NCI-H1105 (cell line): ENCODE data around the gene SERHL2.
"Not testable (repeated sequence)": the region's sequence is repeated elsewhere in the genome, so short reads cannot be mapped to it uniquely, and the experiment has no call there.

Experiments
- DNase-seq: peaks from one replicate; lab custom pipeline; 2025; lab: John Stamatoyannopoulos, UW

Gene SERHL2

DNA sequence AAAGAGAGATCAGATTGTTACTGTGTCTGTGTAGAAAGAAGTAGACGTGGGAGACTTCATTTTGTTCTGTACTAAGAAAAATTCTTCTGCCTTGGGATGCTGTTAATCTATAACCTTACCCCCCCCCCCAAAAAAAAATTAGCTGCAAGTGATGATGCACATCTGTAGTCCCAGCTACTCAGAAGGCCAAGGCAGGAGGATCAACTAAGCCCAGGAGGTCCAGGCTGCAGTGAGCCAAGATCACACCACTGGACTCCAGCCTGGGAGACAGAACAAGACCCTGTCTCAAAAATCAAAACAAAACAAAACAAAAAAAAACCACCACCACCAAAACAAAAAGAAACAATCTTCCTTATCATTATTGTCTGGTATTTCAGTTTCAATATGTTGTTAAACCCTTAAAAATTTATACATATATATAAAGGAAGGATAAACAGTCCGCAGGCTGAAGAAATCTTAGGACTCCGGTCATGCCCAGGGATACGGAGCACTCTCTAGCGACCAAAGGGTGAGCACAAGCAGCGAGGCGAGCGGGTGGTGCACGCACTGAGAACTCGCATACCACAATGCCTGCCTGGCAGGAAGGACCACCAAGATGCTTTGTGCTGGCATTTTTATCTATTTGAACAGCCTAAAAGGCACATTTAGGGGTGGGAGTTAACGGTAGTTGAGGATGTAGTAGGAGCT is 54.5 kb downstream of the SERHL2 start:
- no peak for DNase-seq

DNA sequence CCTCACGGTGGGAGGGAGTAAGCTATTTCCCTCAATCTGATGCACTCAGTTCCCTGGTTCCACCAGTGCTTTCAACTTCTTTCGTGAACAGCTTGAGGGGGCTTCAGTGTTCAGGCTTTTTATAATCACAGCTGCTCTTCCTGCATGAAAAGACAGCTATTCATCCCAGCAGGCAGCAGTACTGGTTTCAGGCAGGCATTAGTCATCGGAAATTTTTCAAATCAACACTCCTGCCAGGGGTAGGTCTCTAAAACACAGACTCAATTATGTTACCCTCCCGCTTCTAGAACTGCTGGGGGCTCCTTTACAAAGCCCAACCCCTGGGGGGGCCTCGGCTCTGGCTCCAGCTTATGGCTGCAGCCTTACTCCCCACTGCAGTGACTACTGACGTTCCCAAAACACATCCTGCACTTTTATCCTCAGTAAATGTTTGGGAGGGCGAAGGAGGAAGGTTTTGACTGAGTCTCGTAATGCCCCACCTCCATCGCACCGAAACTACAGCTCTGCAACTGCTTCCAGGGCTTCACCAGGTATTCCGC is 55.1 kb downstream of the SERHL2 start:
- DNase-seq: no peak

DNA sequence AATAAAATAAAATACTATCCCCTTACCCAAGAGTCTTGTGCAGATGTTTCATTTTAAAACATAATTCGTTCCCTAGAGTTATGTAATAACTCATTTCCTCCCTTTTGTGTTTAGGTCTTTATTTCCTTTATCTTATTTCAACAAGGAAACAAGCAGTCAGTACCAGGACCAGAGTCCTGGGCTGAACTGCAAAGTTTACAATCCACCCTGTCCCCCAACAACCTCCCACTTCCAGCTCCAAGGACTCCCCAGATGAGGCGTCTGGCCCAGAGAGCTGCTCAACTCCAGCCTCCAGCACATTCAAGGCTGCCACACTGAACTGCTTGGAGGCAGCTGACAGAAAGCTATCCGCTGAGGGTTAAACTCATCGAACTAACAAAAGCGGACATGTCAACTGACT is 56.4 kb downstream of the SERHL2 start:
- DNase-seq: no peak

DNA sequence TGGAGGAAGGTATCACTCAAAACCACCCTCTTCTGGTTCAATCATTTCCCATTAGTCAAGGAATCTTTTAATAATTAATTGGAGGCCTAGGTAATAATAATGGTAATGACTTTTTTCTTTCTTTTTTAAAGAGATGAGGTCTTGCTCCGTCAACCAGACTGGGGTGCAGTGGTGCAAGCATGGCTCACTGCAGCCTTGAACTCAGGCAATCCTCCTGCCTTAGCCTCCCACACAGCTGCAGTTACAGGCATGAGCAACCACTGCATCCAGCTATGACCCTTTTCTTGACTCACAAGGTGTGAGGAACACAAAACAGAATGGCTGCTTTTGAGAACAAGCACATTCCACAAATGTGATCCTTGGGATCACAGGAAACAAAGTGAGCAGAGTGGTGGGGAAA is 57.3 kb downstream of the SERHL2 start:
- no peak for DNase-seq

DNA sequence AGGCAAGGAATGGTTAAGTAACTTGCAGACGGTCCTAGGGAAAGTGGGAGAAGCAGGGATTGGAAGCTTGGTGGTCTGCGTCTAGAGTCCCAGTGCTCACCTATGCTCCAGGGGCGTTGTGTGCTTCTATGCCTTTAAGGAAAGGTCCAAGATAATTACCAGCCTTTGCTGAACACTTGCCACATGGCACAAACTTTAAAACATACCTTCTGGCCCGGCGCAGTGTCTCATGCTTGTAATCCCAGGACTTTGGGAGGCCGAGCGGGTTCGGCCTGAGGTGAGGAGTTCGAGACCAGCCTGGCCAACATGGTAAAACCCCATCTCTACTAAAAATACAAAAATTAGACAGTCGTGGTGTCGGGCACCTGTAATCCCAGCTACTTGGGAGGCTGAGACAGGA is 58.6 kb downstream of the SERHL2 start:
- DNase-seq: no peak

DNA sequence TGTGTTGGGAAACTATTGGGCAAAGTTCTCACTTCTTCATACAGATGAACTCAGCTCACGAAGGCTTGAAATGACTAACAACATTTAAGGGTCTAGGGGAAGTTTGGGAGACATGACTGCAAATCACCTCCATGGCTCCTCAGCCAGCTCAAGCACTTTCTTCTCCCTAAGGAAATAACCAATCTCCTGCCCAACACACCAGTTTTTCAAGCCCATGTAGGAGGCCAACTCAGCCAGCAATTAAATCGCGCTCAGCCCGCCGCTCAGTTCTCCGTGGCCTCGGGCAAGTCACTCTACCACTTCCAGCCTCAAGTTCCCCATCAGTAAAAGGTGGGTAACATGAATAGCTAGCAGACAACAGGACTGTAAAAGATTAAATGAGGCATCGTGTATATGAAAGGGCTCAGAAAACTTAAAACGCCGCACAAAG is 60.1 kb downstream of the SERHL2 start:
- DNase-seq: no peak

DNA sequence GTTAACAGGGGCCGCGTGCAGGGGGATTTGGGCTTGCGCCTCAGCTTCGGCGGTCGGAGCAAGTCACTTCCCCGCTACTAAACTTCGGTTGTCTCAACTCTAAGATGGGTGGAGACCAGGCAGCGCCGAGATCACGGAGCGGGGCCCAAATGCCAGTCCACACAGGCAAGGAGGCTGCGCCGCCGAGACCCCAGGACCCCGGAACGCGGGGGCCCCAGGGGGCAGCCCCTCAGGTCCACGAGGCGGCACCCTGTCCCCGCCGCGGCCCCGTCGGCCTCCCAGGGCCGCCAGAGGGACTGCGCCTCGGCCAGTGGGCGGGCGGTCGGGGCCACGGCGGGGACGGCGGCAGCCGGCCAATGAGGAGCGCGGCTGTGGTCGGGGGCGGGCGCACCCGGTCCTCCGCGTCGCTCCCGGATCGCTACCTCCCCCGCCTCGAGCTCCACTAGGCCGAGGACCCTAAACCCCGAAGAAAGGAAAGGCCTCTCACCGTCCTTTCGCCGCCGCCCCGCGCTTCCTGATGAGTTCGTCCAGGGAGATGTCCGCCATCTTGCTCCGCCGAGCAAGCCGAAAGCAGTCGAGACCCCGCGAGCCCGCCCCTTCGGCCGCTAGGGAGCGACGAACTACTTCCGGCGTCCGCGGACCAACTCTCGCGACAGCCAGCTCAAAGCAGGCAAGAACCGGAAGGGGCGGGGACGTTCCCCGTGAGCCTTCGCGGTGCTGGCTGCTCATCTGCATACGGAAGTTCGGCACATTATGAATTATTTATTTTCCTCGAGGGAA is 60.7 kb downstream of the SERHL2 start, which contains the start of gene POLDIP3:
Gene POLDIP3, minus strand, starts transcription at position 572 of the 780 bp plus-strand sequence. Its CDS starts 26 bp downstream, at position 546.
- DNase-seq: peak; percentile 95

DNA sequence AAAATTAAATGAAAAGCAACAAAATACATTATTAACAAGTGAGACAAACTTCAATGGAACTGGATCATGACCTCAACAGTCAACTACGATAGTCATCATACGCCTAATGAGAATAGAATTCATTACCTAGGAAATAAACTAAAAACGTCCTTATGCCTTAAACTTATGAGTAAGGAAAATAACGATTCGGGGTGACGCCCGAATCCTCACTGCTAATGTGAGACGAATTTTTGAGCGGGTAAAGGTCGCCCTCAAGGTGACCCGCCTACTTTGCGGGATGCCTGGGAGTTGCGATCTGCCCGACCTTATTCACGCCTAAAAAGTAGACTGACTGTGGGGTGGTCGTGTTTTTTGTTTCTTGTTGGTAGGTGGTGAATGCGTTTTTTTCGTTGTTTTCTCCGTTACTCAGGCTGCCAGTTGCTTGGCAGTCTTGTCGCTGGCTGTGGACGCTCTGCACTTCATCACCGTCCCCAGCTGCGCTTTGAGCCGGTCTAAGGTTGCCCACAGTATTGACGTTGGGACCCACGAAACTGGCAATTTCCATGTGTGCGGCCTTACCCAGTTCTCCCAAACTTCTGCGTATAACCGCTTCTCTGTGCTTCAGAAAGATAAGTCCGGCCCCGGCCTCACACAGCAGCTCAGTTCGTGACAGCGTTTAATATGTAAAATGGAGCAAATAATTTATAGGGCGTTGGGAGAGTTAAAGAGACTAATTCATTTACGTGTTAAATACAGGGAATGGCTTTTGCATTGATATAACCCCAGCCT is 61.5 kb downstream of the SERHL2 start:
- DNase-seq: peak; percentile 85

DNA sequence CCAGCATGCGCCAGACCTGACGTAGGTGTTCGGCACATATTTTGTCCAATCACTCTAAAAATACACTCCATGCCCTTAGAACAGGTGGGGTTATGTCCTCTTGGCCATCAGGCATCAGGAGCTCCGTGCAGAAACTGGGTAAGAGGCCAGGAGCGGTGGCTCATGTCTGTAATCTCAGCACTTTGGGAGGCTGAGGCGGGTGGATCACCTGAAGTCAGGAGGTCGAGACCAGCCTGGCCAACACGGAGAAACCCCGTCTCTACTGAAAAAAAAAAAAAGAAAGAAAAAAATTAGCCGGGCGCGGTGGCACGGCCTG is 62.1 kb downstream of the SERHL2 start:
- DNase-seq: not testable (repeated sequence)

DNA sequence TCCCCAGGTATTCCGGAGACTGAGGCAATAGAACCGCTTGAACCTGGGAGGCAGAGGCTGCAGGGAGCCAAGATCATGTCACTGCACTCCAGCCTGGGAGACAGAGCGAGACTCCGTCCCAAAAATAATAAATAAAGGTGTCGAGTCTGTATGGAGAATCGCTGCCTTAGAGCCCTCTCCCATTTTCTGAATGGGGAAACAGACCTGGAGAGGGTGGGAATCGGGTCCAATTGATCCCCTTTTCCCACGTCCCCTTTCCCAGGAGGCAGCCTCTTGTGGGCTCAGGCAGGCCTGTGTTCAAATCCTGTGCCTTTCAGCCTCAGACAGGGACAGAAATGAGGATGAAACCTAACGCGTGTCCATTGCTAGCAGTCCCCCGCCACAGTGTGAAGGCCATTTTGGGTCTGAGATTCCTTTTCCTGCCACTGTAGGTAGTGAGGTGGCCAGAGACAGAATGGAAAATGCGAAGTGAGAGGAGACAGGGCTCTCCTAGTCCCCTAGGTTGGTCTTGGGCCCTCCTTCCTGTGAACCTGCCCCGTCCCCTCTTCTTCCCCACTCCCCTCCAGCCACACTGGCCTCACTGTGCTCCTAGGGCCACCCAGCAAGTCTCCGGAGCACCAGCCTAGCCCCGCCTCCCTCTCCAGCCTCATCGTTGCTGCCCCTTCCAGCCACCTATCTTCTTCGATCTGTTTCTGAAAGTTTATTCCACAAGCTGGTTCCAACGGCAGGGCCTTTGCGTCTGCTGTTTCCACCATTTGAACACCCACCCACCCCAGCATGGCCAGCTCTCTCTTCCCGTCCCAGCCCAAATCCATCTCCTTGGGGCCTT is 63.6 kb downstream of the SERHL2 start:
- DNase-seq: no peak

DNA sequence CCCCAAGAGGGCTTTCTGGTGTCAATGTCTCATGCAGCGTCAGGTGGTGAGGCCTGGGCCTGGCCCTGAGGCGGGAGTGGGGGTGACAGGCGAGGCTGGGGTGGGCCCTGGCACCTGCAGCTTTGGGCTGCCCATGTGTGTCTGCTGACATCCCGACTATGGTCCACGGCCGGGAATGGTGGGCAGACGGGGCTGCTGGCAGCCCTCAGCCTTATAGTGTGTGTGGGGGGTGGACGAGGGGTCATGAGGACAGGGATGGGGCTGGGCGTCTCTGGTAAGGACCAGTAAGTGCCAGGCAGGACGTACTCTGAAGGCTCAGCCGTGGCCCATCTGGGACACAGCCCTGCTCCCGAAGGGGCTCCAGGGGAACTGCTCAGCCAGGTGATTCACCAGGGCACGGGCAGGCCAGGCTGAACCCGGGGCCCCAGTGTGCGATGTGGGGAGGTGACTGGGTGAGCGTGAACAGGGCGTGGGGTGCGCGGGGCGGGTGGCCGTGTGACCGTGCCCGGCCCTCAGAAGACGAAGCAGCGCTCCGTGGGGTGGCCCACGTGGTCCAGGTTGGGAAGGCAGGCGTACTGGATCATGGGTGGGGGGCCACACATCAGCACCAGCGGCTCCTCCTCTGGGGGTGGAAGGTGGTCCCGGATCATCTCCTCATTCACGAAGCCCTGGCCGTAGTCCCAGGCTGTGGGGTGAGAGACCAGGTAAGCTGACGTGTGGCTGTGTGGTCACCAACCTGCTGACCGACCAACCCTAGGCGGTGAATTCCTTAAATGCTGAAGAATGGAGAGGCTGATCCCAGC is 65.7 kb downstream of the SERHL2 start:
- no peak for DNase-seq

DNA sequence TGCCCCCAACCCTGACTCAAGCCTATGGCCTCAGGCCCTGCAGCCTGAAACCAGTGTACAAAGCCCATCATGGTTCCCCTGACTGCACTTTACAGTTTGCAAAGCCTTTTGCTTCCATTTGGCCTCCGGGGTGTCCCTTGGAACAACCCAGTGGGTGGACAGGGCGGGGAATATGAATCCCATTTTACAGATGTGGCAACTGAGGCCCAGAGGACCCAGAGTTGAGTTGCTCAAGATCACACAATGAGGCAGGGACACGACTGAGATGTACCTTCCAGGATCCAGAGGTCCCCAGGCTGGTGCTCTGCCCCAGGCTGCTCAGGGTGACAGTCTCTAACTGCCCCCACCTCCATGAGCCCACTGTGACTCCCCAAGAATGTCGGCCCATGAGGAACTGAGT is 66.3 kb downstream of the SERHL2 start:
- DNase-seq: no peak

DNA sequence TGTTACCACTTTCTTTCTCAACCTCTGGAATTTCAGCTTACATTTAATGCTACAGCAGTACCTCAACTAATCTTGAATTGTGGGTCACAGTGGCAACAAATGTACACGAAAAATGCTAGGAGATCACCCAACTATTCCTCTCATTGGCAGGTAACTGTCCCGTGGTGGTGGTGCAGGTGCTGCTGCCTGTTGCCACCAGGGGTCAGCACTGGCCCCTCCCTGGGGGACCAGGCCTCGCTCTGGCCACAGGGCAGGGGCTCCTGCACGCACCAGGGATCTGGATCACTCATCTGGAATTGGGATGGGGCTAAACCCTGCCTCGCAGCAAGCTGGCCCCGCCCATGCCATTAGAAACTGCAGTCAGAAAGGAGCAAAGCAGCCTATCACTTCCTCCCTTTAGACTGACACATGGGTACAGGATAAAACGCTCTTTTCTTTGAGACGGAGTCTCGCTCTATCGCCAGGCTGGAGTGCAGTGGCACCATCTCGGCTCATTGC is 67.8 kb downstream of the SERHL2 start:
- DNase-seq: peak; percentile 11

DNA sequence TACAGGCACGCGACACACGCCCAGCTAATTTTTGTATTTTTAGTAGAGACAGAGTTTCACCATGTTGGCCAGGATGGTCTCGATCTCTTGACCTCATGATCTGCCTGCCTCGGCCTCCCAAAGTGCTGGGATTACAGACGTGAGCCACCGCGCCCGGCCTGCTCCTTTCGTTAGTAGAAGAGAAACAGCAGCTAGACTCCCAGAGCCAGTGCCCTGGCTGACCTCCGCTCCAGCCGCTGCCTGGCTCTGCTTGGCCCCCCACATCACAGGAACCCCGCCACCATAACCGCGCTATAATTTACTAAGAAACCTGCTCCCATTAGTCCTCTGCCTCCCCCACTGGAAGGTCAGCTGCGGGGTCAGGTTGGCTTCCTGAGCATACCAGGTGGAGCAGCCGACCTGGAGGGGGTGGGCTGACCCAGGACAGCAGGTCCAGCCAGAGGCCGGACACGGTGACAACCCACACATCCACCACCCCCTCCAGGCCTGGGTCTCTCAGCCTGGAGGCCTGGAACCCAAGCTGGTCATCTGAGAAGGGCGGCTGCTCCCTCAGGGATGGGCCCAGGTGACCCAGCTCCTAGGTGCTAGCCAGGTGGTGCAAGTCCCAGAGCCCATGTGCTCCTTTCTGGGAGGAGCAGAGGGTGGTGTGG is 68.4 kb downstream of the SERHL2 start:
- DNase-seq: no peak

DNA sequence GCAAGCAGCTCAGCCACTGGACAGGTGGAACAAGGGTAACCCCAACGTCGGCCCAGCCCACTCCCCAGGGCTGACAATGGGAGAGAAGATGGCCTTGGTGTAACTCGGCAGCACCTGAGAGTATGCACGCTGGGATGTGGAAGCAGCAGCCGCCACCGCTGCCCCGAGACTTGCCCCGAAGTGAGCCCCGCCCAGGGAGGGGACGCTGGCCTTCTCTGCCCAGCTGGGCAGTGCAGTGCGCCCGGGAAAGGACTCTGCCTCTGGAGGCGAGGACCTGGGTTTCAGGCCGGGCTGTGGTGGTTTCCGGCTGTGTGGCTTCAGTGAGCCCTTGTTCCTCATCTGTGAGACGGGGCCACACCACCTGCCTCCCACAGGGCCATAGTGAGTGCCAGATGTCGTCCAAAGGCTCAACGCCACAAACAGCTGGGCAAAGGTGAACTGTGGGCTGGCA is 69.6 kb downstream of the SERHL2 start:
- no peak for DNase-seq
